H54 (cell line): ENCODE results near the gene OPCML.

ENCODE experiments used
- DNase-seq: peaks from one replicate; pipeline ENCODE4 v3.0.0; 2011; ENCODE audit warnings: low spot score, mixed read lengths; ENCODE audit not compliant: insufficient read length
- FAIRE-seq: peaks from 3 replicates; lab custom pipeline; 2011; peaks lifted over from hg19 to GRCh38; lab: Jason Lieb, UNC
- POLR2A ChIP-seq: IDR thresholded peaks from 2 replicates; pipeline ENCODE4 v1.6.1; 2011; ENCODE audit warnings: low read depth, mild to moderate bottlenecking, low read length

OPCML gene

DNA sequence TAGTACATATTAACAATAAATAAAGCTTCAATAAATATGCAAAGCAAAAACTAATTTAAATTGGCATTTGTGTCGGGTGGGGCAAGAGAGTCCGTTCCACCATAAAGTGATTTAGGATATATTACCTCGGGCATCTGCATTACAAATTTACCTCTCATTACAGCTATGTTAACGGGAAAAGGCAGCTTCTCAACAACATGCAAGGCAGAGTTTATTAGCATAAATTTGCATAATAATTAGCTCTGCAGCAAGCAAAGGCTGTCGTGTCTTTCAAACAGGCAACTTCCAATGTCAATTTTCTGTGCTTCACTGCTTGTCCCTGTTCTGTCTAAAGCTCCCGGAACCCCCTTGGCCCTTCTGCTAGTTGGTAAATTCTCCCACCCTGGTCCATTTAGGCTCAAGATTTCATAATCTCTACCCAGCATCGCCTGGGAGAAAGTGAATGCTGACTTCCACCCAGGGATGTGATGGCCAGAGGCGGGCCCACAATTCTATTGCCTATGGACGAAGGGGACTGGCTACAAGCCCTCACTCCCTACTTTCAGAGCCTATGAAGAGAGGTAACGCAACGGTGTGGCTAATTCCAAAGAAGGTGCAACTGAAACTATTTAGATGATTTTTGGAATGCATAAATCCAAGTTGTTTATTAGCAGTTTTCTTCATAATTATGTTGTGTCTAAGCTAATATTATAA, 462.1 kb downstream of the OPCML start:
- no peak for FAIRE-seq
- DNase-seq: no peak
- no peak for TF ChIP-seq POLR2A

DNA sequence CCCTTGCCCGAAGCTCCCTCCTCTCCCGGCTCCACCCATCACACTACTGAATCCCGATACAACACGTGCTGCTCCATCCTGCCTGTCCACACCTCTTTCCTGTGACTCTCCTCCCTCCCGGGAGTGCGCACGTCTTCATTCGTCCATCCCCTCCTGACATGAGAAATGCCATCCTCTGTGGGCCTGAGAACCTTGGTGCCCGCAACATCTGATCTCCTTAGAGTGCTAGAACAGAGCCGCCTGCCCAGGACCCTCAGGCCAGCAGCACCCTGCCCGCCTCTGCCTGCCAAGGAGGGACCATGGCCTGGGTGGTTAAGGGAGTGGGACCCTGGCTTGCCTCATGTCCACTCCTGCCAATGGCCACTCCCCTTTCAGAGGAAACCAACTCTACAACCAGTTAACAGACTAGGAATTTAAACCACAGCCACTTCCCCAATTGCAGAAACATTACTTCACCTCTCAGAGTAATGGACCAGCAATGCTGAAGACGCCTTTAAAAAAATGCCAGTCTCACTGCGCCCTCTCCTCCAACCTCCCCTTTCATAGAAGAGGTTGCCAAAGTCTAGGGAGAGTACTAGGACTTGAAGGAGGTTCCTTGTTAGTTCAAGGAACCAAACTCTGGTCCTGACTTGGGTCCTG, 466.3 kb downstream of the OPCML start:
- no peak for TF ChIP-seq POLR2A
- DNase-seq: no peak
- FAIRE-seq: no peak

DNA sequence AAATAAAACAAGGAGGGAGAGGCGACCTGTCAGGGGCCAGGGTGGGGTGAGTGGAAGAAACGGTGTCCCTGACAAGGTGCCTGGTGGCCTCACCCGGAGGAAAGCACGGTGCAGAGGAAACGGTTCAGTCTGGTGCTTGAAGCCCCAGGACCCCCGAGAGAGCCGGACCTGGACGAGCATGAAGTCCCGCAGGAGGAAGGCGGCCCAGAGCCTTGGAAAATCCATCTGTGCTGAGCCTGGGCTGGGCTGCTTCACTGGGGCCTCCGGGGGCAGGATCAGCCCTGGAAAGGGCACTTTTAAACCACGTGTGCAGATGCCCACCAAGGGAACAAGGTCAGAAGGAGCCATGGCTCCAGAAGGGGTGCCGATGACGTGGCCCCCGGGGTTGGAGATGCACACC, 467.3 kb downstream of the OPCML start:
- no peak for TF ChIP-seq POLR2A
- FAIRE-seq: no peak
- no peak for DNase-seq

DNA sequence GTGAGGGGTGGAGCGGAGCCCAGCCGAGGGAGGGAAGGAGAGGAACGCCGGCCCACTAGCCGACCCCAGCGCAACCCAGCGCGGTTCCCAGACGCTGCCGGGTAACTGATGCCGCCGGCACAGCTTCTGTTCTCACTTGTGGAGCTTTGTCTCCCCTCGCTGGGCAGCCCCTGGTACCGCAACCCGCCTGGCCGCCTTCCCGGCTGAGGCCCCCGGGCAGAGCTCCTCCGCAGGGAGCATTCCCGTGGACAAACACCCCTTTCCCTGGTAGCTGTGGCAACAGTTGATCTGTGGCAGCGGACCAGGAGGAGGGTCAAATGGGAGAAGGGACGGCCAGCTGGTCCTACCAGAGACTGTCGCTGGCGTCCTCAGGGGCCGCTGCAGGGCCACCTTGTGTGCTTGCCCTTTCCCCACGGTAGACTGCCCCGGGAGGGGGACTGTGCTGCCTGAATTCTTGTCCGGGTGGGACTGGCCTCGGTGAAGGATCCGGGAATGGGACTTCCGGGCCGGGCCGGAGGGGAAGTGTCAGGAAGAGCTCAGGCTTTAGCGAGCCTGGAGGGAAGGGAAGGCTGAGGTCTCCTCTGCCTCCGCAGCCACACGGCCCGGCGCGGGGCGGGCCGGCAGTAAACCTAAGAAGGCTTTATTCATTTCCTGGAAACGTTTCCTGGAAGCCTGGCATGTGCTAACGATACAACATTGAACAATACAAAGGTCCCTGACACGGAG, 468.0 kb downstream of the OPCML start:
- no peak for TF ChIP-seq POLR2A
- FAIRE-seq (no peak), DNase-seq (no peak)

DNA sequence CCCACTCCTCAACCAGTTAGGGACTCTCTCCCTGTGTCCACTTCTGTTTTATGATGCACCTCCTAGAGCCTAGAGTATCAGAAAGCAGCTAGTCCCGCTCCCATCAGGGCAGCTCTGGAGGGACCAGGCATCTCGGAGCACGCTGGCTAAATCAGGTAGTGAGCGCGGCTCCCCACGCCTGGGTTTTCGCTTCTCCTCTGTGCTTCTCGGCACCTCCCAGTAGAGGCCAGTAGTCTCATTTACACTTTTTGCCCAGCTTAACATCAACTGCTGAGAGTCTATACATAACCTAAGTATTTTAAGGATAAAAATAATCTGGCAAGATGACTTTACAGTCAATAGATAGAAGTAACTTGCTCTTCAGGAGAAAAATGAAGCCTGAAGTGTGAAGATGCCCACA, 473.8 kb downstream of the OPCML start:
- DNase-seq (no peak), FAIRE-seq (no peak)
- no peak for TF ChIP-seq POLR2A

DNA sequence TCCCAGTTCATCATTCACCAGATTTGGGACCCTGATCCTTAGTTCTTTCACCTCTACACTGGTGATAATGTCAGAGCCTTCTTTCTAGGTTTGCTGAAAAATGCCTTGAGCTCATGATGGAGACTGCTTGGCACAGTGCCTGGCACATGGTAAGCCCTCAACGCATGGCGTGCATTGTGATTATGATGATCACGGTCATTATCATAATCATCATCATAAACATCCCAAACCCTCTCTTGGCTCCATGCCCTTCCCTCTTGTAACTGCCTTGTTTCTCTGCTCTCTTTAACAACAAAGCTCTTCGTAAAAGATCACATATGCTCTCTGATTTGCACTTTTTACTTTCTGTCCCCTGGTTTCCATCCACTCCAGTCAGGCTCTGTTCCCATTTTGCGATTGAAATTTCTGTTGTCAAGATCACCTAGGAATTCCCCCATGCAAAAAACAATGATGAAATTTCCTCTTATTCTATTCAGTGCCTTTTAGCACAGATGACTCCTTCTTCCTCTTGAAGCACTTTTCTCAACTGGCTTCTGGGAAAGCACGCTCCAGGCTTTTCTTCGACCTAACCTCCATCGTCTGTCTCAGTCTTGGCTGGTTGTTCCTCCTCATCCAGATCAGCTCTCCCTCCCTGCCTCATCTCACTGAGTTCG, 479.1 kb downstream of the OPCML start:
- no peak for FAIRE-seq
- DNase-seq: no peak
- TF ChIP-seq POLR2A: no peak

DNA sequence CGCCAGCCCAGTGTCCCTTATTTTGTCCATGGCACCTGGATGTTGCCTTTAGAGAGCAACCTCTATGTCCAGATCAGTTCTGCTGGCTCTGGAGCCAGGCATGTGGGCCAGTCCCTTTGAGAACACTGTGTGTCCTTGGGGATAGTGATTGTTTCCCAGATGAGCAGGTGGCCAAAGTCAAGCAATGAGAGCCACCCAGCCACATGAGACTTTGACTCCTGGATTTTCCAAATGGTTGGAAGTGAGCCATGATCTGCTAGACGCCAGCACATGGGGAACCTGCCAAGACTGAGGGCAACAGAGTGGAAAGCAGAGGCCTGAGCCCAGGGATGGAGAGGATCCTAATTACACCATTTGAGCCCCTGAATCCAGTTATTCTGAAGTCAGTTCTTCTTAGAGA, 479.8 kb downstream of the OPCML start:
- TF ChIP-seq POLR2A: no peak
- DNase-seq (no peak), FAIRE-seq (no peak)

DNA sequence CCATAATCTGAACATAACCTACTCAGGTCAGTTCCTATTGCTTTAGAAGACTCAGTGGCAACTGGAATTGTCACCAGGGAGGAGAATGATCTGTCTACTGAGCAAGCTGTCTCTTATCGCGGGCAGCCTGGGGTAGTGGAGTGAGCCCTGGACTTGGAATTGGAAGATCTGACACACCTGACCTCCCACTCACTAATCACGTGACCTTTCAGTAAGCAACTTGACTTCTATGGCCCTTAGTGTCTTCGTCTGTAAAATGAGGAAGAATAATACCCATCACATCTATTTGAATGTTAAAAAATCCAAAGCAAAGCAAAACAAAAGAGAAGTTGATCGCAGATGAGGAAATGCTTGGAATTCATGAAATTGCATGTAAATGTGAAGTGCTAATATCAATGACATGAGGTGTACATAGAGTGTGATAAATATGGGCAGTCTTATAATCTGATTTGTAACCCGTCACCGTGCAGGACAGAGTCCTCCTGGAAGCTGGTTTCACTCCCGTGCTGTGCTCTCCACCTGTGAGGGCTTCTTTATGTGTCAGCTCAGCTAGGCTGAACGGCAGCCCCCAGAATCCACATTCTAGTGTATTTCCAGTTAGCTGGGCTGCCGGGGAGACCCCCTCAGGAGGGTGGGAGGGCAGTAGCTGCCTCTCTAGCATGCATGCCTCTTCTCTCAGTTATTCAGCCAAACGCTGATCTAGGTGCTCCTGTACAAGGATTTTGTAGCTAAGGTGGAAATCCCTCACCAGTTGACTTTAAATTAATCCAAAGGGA, 482.9 kb downstream of the OPCML start:
- no peak for FAIRE-seq
- DNase-seq: no peak
- no peak for TF ChIP-seq POLR2A

DNA sequence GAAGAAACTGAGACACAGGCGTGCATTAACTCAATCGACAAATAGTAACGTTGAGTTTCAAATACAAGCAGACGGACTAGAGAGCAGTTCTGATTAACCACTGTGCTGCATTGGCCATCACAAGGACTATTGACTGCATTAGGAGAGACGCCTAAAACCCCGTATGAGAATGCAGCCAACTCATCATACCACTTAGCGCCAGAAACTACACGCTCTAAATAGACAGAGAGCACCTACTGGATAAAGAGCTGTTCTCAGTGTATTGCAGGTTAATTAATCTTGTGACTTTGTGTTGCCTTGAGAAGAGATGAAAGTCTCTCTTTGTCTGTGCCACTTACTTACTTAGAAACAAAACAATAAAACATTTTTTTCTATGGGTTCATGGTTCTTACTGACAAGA, 484.0 kb downstream of the OPCML start:
- no peak for FAIRE-seq
- no peak for DNase-seq
- TF ChIP-seq POLR2A: no peak

DNA sequence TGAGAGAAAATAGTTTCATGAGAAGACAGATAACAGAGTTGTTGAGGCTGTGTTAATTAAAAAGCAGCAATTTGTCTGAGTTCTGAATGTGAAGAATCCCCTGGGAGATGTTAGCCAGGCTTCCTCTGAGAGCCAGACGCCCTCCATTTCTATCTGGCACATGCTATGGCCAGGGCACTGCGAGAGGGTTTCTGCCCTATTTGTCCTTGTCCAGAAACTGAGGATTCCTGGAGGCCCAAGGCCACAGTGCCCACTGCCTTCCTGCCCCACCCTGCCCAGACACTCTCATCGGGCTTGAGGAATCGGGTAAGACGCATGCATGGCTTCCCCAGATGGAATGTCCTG, 484.6 kb downstream of the OPCML start:
- FAIRE-seq (no peak), DNase-seq (no peak)
- TF ChIP-seq POLR2A: no peak

DNA sequence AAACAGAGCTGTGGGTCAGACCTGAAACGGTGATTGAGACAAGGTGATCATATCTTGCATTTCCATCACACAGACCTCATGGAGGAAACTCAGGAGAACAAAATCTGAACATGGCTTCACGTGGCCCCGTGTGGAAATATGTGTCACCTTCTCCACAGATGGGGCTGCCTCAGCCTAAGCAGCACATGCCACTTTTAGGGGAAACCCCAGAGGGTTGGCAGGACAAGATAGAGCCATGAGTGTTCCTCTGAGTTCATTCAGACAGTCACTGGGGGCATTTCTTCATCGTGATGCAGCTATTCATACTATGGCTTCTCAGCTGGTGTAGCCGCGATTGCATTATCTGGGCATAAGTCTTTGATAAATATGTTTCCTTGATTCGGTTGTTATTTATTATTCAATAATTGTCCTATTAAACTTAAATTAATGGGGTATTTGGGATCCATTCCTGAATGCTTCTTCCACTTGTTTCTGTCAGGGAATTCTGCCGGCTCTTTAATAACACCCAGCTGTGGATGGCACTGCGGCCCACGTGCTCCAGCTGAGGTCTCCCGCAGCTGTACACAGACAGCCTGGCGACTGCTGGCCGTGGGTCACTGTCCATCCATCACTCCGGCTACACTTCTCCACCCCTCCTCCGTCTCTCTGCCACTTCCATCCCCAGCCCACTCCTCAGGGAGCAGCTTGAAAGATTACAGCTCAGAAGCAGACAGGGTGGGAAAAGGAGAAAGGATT, 485.1 kb downstream of the OPCML start:
- DNase-seq (no peak), FAIRE-seq (no peak)
- no peak for TF ChIP-seq POLR2A

DNA sequence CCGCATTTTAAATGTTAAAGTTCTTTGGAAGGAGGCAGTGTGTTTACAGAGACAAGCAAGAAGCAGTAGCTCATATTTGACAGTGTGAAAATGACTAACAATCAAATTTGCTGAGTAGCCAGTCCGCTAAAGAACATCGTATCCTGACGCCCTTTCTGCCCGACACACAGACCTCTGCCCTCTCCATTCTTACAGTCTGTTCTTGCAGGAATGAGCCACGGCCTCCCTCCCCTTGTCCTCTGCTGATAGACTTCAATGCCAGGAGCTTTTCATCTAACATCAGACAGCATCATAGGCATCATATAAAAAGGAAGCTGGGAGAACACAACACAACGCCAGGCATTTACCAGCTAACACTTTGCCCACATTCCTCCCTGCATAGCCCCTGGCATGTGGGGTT, 486.0 kb downstream of the OPCML start:
- FAIRE-seq (no peak), DNase-seq (no peak)
- no peak for TF ChIP-seq POLR2A

DNA sequence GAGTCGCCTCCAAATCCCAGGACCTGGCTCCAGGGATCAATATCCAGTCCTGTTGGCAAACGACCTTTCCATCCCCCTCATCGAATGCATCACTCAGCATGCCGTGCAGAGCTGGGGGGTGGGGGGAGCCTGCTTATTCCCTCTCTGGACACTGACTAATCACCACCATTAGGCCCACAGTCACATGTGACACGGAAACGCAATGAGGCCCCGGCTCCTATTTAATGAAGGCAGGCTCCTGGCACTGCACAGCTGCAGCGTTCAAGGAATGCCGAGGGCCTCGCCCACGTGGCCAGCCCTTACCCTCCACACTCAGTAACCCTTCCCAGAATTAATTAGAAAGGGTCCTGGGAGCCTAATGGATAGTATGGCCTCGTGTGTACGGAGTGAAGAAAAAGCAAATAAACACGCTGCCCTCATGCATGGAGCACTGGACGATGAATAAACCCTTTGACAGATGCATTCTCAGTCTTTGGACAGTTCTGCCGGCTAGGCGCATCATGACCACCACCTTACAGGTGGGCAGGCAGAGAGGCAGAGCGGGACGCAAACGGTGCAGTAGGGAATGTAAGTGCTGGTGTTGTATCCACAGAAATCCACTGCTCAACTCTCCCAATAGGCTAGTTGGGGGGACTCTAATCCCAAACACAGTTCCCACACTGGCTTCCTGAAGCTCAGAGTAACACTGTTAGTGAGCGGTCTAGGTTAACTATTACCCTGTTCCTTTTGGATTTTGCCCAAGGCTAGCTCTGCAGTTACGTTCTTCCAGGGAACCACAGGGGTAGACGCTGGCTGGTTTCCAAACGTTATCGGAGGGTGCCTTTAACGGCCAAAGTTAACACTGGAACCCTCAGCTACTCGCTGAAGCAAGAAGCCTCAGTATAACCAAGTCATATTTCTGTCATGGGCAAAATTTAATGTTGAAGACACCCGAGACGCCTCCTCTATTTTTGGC, 490.1 kb downstream of the OPCML start:
- TF ChIP-seq POLR2A: no peak
- no peak for FAIRE-seq

More for the DNA sequence above, 490.1 kb downstream of the OPCML start:
- DNase-seq: no peak
